K562 (cell line): ENCODE data around the gene PDZK1IP1. TPM values are rescaled to one million over a fixed set of nuclear protein-coding genes. Genes with fewer than 3 reads are reported as not detected.

Experiments used
- BDP1 ChIP-seq: IDR thresholded peaks from 3 replicates; pipeline ENCODE4 v1.6.1; 2011; ENCODE audit not compliant: insufficient read length, insufficient read depth
- BHLHE40 ChIP-seq: IDR thresholded peaks from 2 replicates; pipeline ENCODE4 v1.6.1; 2011; ENCODE audit warnings: low read length, improper control_type of control experiment
- HSF4 ChIP-seq: fragments of 250-450 bp; sonication (Bioruptor Pico); IDR thresholded peaks from 2 replicates; pipeline ENCODE4 v2.1.2; 2022; ENCODE audit warnings: mild to moderate bottlenecking, moderate library complexity, borderline replicate concordance
- NFYB ChIP-seq: IDR thresholded peaks from 2 replicates; pipeline ENCODE4 v1.6.1; 2011; ENCODE audit warnings: mild to moderate bottlenecking, moderate library complexity; ENCODE audit not compliant: insufficient read length; ENCODE audit errors: extremely low read depth
- NR2C2 ChIP-seq, 2 experiments: fragments of 200-800 bp in 1 of 2; sonication (Bioruptor generic) in 1 of 2; sonication (generic) in 1 of 2; formaldehyde crosslinking in 1 of 2; IDR thresholded peaks; 2 replicates each; pipeline versions ENCODE4 v1.6.1 to v1.8.0; 2016 to 2022; ENCODE audit warnings: mild to moderate bottlenecking in 1 of 2, missing compliant biosample characterization in 1 of 2, missing genetic modification characterization in 1 of 2, missing genetic modification reagents in 1 of 2
- TRIM24 ChIP-seq, 2 experiments: fragments of 450-650 bp; IDR thresholded peaks; 2 replicates each; pipeline ENCODE4 v1.6.1; 2016
- USF2 ChIP-seq: sonication (generic); formaldehyde crosslinking; IDR thresholded peaks from 2 replicates; pipeline ENCODE4 v1.5.0; 2020; ENCODE audit warnings: missing genetic modification reagents
- ZNF431 ChIP-seq: sonication (generic); formaldehyde crosslinking; IDR thresholded peaks from 2 replicates; pipeline ENCODE4 v1.8.0; 2022; ENCODE audit warnings: mild to moderate bottlenecking, missing genetic modification reagents
- ZNF76 ChIP-seq: fragments of 250-450 bp; sonication (Bioruptor Pico); IDR thresholded peaks from 2 replicates; pipeline ENCODE4 v1.4.0; 2020; ENCODE audit warnings: mild to moderate bottlenecking, moderate library complexity, borderline replicate concordance
- ZNF77 ChIP-seq: fragments of 250-450 bp; sonication (Bioruptor Pico); IDR thresholded peaks from 2 replicates; pipeline ENCODE4 v1.5.0; 2020
- polyA plus RNA-seq, 8 experiments: library from polyadenylated mRNA; depleted of rRNA in 4 of 8; stranded (reverse) in 5 of 8; unstranded in 3 of 8; fragments of >200 nt; fragmentation: Nextera tagmentation in 2 of 8; fragmentation: Illumina TruSeq in 1 of 8; extraction: Ambion mirVana in 2 of 8; extraction: Trizol in 1 of 8; gene quantifications; 2 replicates each; pipeline versions ENCODE4 v1.2.1 to v1.2.3, GENCODE V29; 2011 to 2014; ENCODE audit warnings: inconsistent platforms in 1 of 8, missing spikeins in 1 of 8
- total RNA-seq, 7 experiments: library from RNA; depleted of rRNA in 6 of 7; stranded (reverse); fragments of >200 nt in 6 of 7; fragmentation: Illumina TruSeq in 2 of 7; extraction: Trizol in 2 of 7; gene quantifications; 2 replicates each; pipeline versions ENCODE4 v1.2.1 to v1.2.3, GENCODE V29; 2011 to 2021; ENCODE audit warnings: low replicate concordance in 1 of 7
- TF ChIP-seq, protein P1 (sequence below), 2 experiments: fragments of 450-650 bp in 1 of 2; sonication (generic) in 1 of 2; formaldehyde crosslinking in 1 of 2; IDR thresholded peaks; 2 replicates each; pipeline versions ENCODE4 v1.7.1 to v1.9.0; 2016 to 2022; ENCODE audit warnings: inconsistent platforms in 1 of 2, mild to moderate bottlenecking in 1 of 2, missing genetic modification reagents in 1 of 2
- TF ChIP-seq, protein P2 (sequence below): fragments of 250-450 bp; sonication (Bioruptor Pico); IDR thresholded peaks from 2 replicates; pipeline ENCODE4 v1.5.1; 2021; ENCODE audit warnings: mild to moderate bottlenecking
- TF ChIP-seq, protein P3 (sequence below): fragments of 200-800 bp; sonication (Bioruptor generic); IDR thresholded peaks from 2 replicates; pipeline ENCODE4 v1.6.1; 2017; ENCODE audit warnings: missing genetic modification characterization, missing compliant biosample characterization

PDZK1IP1 gene
- total and polyA plus RNA-seq, 9 of the 15 experiments (the other 6 are each of a cell fraction or from before 2014, with no cell fraction given), result 0.17 to 0.68 (median 0.53) TPM; not detected in 2

DNA sequence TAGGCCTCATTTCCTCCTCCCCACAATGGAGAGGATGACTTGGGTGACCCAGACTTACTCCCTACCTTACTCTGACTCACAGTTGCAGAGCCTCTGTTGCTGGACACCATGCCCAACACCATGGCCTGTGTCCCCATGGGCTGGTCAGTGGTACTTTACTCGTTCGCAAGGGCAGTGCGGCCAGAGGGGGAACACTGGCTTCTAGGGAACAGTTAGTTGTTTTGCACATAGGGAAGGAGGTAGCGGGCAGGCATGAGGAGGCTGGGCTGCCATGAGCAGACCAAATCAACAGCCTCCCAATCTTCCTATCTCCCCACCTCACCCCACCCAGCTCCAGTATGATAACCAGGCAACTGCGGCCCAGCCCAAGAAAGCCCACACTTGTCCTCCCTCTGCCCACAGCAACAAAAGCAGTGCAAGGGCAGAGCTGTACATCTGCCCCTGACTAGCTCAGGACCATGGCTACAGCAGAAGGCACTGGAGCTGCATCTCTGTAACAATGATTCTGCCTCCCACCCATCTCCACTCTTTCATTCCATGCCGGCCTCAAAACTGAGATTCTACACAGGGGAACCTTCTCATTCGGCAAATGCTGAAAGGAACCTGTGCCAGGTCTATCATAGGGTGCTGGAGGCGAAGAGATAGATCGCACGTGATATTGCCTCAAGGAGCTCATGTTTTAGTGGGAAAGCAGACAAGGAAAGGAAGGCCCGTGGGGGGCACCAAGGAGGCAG lies 23.6 kb upstream of the PDZK1IP1 start (continued):
- TF ChIP-seq, protein P1, sequence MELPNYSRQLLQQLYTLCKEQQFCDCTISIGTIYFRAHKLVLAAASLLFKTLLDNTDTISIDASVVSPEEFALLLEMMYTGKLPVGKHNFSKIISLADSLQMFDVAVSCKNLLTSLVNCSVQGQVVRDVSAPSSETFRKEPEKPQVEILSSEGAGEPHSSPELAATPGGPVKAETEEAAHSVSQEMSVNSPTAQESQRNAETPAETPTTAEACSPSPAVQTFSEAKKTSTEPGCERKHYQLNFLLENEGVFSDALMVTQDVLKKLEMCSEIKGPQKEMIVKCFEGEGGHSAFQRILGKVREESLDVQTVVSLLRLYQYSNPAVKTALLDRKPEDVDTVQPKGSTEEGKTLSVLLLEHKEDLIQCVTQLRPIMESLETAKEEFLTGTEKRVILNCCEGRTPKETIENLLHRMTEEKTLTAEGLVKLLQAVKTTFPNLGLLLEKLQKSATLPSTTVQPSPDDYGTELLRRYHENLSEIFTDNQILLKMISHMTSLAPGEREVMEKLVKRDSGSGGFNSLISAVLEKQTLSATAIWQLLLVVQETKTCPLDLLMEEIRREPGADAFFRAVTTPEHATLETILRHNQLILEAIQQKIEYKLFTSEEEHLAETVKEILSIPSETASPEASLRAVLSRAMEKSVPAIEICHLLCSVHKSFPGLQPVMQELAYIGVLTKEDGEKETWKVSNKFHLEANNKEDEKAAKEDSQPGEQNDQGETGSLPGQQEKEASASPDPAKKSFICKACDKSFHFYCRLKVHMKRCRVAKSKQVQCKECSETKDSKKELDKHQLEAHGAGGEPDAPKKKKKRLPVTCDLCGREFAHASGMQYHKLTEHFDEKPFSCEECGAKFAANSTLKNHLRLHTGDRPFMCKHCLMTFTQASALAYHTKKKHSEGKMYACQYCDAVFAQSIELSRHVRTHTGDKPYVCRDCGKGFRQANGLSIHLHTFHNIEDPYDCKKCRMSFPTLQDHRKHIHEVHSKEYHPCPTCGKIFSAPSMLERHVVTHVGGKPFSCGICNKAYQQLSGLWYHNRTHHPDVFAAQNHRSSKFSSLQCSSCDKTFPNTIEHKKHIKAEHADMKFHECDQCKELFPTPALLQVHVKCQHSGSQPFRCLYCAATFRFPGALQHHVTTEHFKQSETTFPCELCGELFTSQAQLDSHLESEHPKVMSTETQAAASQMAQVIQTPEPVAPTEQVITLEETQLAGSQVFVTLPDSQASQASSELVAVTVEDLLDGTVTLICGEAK (IDR thresholded peaks at IDR 0.05), result no peak
- TF ChIP-seq, protein P1 (CRISPR knock-in tag; IDR thresholded peaks at IDR 0.05), result no peak
- TF ChIP-seq NR2C2 (CRISPR knock-in tag; IDR thresholded peaks at IDR 0.05), result no peak
- no peak for TF ChIP-seq NR2C2 (tag; IDR thresholded peaks at IDR 0.05)
- no peak for TF ChIP-seq ZNF76 (CRISPR knock-in tag)
- no peak for TF ChIP-seq TRIM24 (IDR thresholded peaks at IDR 0.05)
- TF ChIP-seq, protein P2, sequence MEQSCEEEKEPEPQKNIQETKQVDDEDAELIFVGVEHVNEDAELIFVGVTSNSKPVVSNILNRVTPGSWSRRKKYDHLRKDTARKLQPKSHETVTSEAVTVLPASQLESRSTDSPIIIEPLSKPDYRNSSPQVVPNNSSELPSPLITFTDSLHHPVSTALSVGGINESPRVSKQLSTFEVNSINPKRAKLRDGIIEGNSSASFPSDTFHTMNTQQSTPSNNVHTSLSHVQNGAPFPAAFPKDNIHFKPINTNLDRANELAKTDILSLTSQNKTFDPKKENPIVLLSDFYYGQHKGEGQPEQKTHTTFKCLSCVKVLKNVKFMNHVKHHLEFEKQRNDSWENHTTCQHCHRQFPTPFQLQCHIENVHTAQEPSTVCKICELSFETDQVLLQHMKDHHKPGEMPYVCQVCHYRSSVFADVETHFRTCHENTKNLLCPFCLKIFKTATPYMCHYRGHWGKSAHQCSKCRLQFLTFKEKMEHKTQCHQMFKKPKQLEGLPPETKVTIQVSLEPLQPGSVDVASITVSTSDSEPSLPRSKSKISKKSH, result no peak
- TF ChIP-seq HSF4 (CRISPR knock-in tag), result no peak
- 0 out of 2 replicates have a peak, but pooled peaks have one; percentile 27 for TF ChIP-seq BHLHE40
- TF ChIP-seq, protein P3, sequence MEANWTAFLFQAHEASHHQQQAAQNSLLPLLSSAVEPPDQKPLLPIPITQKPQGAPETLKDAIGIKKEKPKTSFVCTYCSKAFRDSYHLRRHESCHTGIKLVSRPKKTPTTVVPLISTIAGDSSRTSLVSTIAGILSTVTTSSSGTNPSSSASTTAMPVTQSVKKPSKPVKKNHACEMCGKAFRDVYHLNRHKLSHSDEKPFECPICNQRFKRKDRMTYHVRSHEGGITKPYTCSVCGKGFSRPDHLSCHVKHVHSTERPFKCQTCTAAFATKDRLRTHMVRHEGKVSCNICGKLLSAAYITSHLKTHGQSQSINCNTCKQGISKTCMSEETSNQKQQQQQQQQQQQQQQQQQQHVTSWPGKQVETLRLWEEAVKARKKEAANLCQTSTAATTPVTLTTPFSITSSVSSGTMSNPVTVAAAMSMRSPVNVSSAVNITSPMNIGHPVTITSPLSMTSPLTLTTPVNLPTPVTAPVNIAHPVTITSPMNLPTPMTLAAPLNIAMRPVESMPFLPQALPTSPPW (CRISPR knock-in tag), result peak; percentile 43
- no peak for TF ChIP-seq ZNF431 (CRISPR knock-in tag)
- TF ChIP-seq BDP1, result no peak
- no peak for TF ChIP-seq USF2 (CRISPR knock-in tag)
- TF ChIP-seq NFYB, result no peak
- no peak for TF ChIP-seq ZNF77
